ENCODE data around the gene FOXO6. TPM values are rescaled to one million over a fixed set of nuclear protein-coding genes. Genes with fewer than 3 reads are reported as not detected.

FOXO6 gene
- total RNA-seq, 1 donor from 2014 or later = not detected

GRCh38 chr1:41349361-41350054 is 11.7 kb upstream of the FOXO6 start:
- Mint-ChIP-seq H3K4me3 (no peak overlapping the region), H3K36me3 (ENCODE audit: low read depth) (no peaks in the 10 kb centered on the region), H3K27me3 (ENCODE audit: insufficient read depth) (peaks cover 8% of the 10 kb centered on the region), H3K9me3 (no peaks in the 10 kb centered on the region), H3K4me1 (ENCODE audit: low read depth) (peaks cover 4% of the 10 kb centered on the region), H3K27ac (no peak overlapping the region)
- no peak for DNase-seq (ENCODE audit: low spot score)
- intact Hi-C loops (cut with micrococcal nuclease) = no loop called here

GRCh38 chr1:41350055-41350378 is 11.2 kb upstream of the FOXO6 start:
- H3K27ac Mint-ChIP-seq = no peak overlapping the region
- intact Hi-C loops (cut with micrococcal nuclease) = no loop called here
- peaks cover 8% of the 10 kb centered on the region for H3K27me3 Mint-ChIP-seq (ENCODE audit: insufficient read depth)

GRCh38 chr1:41351262-41352151 is 9.7 kb upstream of the FOXO6 start:
- H3K9me3 Mint-ChIP-seq = no peaks in the 10 kb centered on the region
- H3K36me3 Mint-ChIP-seq (ENCODE audit: low read depth) = no peaks in the 10 kb centered on the region
- H3K27ac Mint-ChIP-seq = no peak overlapping the region
- H3K4me1 Mint-ChIP-seq (ENCODE audit: low read depth) = no peaks in the 10 kb centered on the region
- no peak for DNase-seq (ENCODE audit: low spot score)
- intact Hi-C loops (cut with micrococcal nuclease) = no loop called here
- H3K4me3 Mint-ChIP-seq = no peak overlapping the region
- H3K27me3 Mint-ChIP-seq (ENCODE audit: insufficient read depth) = peaks cover 8% of the 10 kb centered on the region

More at GRCh38 chr1:41350055-41350378, 11.2 kb upstream of the FOXO6 start:
- H3K9me3 Mint-ChIP-seq = no peaks in the 10 kb centered on the region
- H3K36me3 Mint-ChIP-seq (ENCODE audit: low read depth) = no peaks in the 10 kb centered on the region
- no peak for DNase-seq (ENCODE audit: low spot score)
- no peaks in the 10 kb centered on the region for H3K4me1 Mint-ChIP-seq (ENCODE audit: low read depth)
- H3K4me3 Mint-ChIP-seq = no peak overlapping the region

- Mint-ChIP-seq H3K9me3 (no peaks in the 10 kb centered on the region), H3K4me1 (ENCODE audit: low read depth) (no peaks in the 10 kb centered on the region), H3K36me3 (ENCODE audit: low read depth) (no peaks in the 10 kb centered on the region), H3K27ac (no peak overlapping the region), H3K27me3 (ENCODE audit: insufficient read depth) (peaks cover 11% of the 10 kb centered on the region), H3K4me3 (no peak overlapping the region)
- intact Hi-C loops (cut with micrococcal nuclease) = no loop called here
- DNase-seq (ENCODE audit: low spot score) = no peak
Observed at GRCh38 chr1:41353744-41354143, 7.5 kb upstream of the FOXO6 start.

- peaks cover 9% of the 10 kb centered on the region for H3K27me3 Mint-ChIP-seq (ENCODE audit: insufficient read depth)
- no peak overlapping the region for H3K27ac Mint-ChIP-seq
- H3K36me3 Mint-ChIP-seq (ENCODE audit: low read depth) = no peaks in the 10 kb centered on the region
- no peak overlapping the region for H3K4me3 Mint-ChIP-seq
- H3K4me1 Mint-ChIP-seq (ENCODE audit: low read depth) = no peaks in the 10 kb centered on the region
- H3K9me3 Mint-ChIP-seq = no peaks in the 10 kb centered on the region
- DNase-seq (ENCODE audit: low spot score) = no peak
- intact Hi-C loops (cut with micrococcal nuclease) = no loop called here
Observed at GRCh38 chr1:41354956-41355355, 6.3 kb upstream of the FOXO6 start.

- intact Hi-C loops (cut with micrococcal nuclease) = no loop called here
- H3K4me3 Mint-ChIP-seq = no peak overlapping the region
- H3K27me3 Mint-ChIP-seq (ENCODE audit: insufficient read depth) = peaks cover 9% of the 10 kb centered on the region
- H3K36me3 Mint-ChIP-seq (ENCODE audit: low read depth) = no peaks in the 10 kb centered on the region
- H3K4me1 Mint-ChIP-seq (ENCODE audit: low read depth) = no peaks in the 10 kb centered on the region
- H3K27ac Mint-ChIP-seq = no peak overlapping the region
- no peaks in the 10 kb centered on the region for H3K9me3 Mint-ChIP-seq
- no peak for DNase-seq (ENCODE audit: low spot score)
Observed at GRCh38 chr1:41355356-41355755, 5.9 kb upstream of the FOXO6 start.

- Mint-ChIP-seq H3K27ac (no peak overlapping the region), H3K4me1 (ENCODE audit: low read depth) (no peaks in the 10 kb centered on the region), H3K36me3 (ENCODE audit: low read depth) (no peaks in the 10 kb centered on the region), H3K4me3 (no peak overlapping the region), H3K27me3 (ENCODE audit: insufficient read depth) (peaks cover 9% of the 10 kb centered on the region), H3K9me3 (no peaks in the 10 kb centered on the region)
- DNase-seq (ENCODE audit: low spot score) = no peak
- intact Hi-C loops (cut with micrococcal nuclease) = no loop called here
Observed at GRCh38 chr1:41355761-41356160, 5.5 kb upstream of the FOXO6 start.

- Mint-ChIP-seq H3K36me3 (ENCODE audit: low read depth) (no peaks in the 10 kb centered on the region), H3K27ac (no peak overlapping the region), H3K4me1 (ENCODE audit: low read depth) (no peaks in the 10 kb centered on the region), H3K4me3 (no peak overlapping the region), H3K9me3 (no peaks in the 10 kb centered on the region), H3K27me3 (ENCODE audit: insufficient read depth) (peaks cover 8% of the 10 kb centered on the region)
- intact Hi-C loops (cut with micrococcal nuclease) = no loop called here
- no peak for DNase-seq (ENCODE audit: low spot score)
Observed at GRCh38 chr1:41356752-41357151, 4.5 kb upstream of the FOXO6 start.

- H3K36me3 Mint-ChIP-seq (ENCODE audit: low read depth) = no peaks in the 10 kb centered on the region
- H3K9me3 Mint-ChIP-seq = no peaks in the 10 kb centered on the region
- peaks cover 11% of the 10 kb centered on the region for H3K27me3 Mint-ChIP-seq (ENCODE audit: insufficient read depth)
- no peak overlapping the region for H3K4me3 Mint-ChIP-seq
- intact Hi-C loops (cut with micrococcal nuclease) = no loop called here
- DNase-seq (ENCODE audit: low spot score) = no peak
- H3K27ac Mint-ChIP-seq = no peak overlapping the region
- H3K4me1 Mint-ChIP-seq (ENCODE audit: low read depth) = no peaks in the 10 kb centered on the region
Observed at GRCh38 chr1:41357451-41358101, 3.7 kb upstream of the FOXO6 start.

- intact Hi-C loops (cut with micrococcal nuclease) = no loop called here
Observed at GRCh38 chr1:41358131-41359021, 2.9 kb upstream of the FOXO6 start.

GRCh38 chr1:41359211-41360073 is 1.8 kb upstream of the FOXO6 start:
- H3K4me1 Mint-ChIP-seq (ENCODE audit: low read depth) = no peaks in the 10 kb centered on the region
- intact Hi-C loops (cut with micrococcal nuclease) = no loop called here
- peak overlapping the region; percentile 50 for H3K27ac Mint-ChIP-seq
- no peaks in the 10 kb centered on the region for H3K9me3 Mint-ChIP-seq
- no peak overlapping the region for H3K4me3 Mint-ChIP-seq
- no peaks in the 10 kb centered on the region for H3K36me3 Mint-ChIP-seq (ENCODE audit: low read depth)
- H3K27me3 Mint-ChIP-seq (ENCODE audit: insufficient read depth) = peaks cover 25% of the 10 kb centered on the region
- no peak for DNase-seq (ENCODE audit: low spot score)

More at GRCh38 chr1:41358131-41359021, 2.9 kb upstream of the FOXO6 start:
- Mint-ChIP-seq H3K4me1 (ENCODE audit: low read depth) (no peaks in the 10 kb centered on the region), H3K4me3 (no peak overlapping the region), H3K27ac (no peak overlapping the region), H3K9me3 (no peaks in the 10 kb centered on the region), H3K27me3 (ENCODE audit: insufficient read depth) (peaks cover 19% of the 10 kb centered on the region), H3K36me3 (ENCODE audit: low read depth) (no peaks in the 10 kb centered on the region)
- DNase-seq (ENCODE audit: low spot score) = no peak

Measured in activated T-helper 1 cell treated with anti-CD3 and anti-CD28 coated beads, Interleukin-12 subunit alpha, Interleukin-12 subunit beta, Interleukin-2, Interleukin-4 antibody, amounts not matched to agents 30 ng/mL and 10 ng/mL and 1 ng/mL, durations not matched to agents 14 hours and 24 hours and 36 hours (primary cell).